ENCODE data around the gene GFY. TPM values are rescaled to one million over a fixed set of nuclear protein-coding genes. Genes with fewer than 3 reads are reported as not detected.
A peak's percentile ranks its signal among the peaks of the same experiment; 100 is the strongest.

The GFY gene
- total and polyA plus RNA-seq, 2 experiments from 2014 or later: not detected

DNA sequence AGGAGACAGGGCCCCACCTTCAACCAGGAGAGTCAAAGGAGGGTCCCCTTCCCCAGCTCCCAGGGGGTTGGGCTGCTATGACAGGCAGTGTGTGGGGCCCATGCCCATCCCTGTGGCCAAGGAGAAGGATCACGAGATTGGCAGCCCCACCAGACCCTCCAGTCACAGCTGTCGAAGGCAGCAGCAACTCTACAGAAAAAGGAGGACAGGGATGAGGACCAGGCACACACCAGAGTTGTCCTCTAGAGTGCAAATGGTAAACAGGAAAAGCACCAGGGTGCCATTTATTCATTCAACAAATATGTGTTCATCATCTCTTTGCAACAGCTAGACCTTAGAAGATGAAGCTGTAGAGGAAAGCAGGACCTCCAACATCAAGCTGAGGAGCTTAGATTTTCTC is 6.0 kb upstream of the GFY start:
- no peak for DNase-seq
- TF ChIP-seq EZH2 (IDR thresholded peaks at IDR 0.05; ENCODE audit: insufficient read depth, poor library complexity, severe bottlenecking) (no peak), EZH2phosphoT487 (IDR thresholded peaks at IDR 0.05; ENCODE audit: insufficient read depth, low read depth) (no peak)
- peaks cover 46% of the 10 kb centered on the region for H3K27me3 ChIP-seq (replicated peaks; ENCODE audit: insufficient read depth)

DNA sequence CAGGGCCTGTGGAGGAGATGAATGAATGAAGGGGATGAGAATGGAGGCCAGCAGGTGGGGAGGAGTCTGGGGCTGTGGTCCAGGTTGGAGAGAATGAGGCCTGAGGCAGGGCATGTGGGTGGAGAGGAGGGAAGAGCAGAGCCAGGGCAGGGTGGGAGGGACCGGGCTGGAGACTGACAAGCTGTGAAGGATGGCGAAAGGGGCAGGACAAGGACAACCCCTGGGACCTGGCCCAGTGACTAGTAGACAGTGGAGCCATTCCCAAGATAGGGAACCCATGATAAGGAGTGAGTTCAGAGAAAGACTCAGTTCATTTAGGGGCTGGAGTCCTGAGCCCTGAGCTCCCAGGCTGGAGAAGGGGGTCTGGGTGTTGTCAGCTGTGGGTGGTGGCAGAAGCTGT is 5.0 kb upstream of the GFY start:
- Histone ChIP-seq H3K36me3 (ENCODE audit: low read depth) (no peaks in the 10 kb centered on the region), H4K20me1 (ENCODE audit: insufficient read depth) (no peaks in the 10 kb centered on the region), H3K9me2 (ENCODE audit: insufficient read depth) (no peaks in the 10 kb centered on the region), H3K79me2 (ENCODE audit: insufficient read depth) (no peaks in the 10 kb centered on the region), H3K9me3 (ENCODE audit: low read depth) (no peaks in the 10 kb centered on the region), H3K27me3 (replicated peaks; ENCODE audit: insufficient read depth) (peaks cover 57% of the 10 kb centered on the region), H2AFZ (no peak overlapping the region), H3K4me1 (ENCODE audit: insufficient read depth) (0 out of 2 replicates have a peak, but pooled peaks cover 5% of the 10 kb centered on the region), H3K4me3 (no peak overlapping the region), H3K4me2 (ENCODE audit: unreplicated experiment) (no peak overlapping the region), H3F3A (ENCODE audit: insufficient read depth) (no peaks in the 10 kb centered on the region), H3K27ac (no peak overlapping the region), H3K9ac (no peak overlapping the region)
- in situ Hi-C loops (cut with MboI): no loop called here
- DNase-seq: no peak
- 35% methylated on average over 2 of the region's 2 CpGs; no CpG with 5 or more reads in 1 of the 2 experiments for WGBS, 2 experiments (ENCODE audit: low coverage in 1 of 2, low lambda C conversion rate in 2 of 2, missing lambda C conversion rate in 2 of 2)
- no peak for TF ChIP-seq EZH2phosphoT487 (IDR thresholded peaks at IDR 0.05; ENCODE audit: insufficient read depth, low read depth)
- TF ChIP-seq EZH2 (IDR thresholded peaks at IDR 0.05; ENCODE audit: insufficient read depth, poor library complexity, severe bottlenecking): no peak

More for the DNA sequence above, 6.0 kb upstream of the GFY start:
- Histone ChIP-seq H3K27ac (no peak overlapping the region), H3K79me2 (ENCODE audit: insufficient read depth) (no peaks in the 10 kb centered on the region), H3K4me2 (ENCODE audit: unreplicated experiment) (no peak overlapping the region), H3K36me3 (ENCODE audit: low read depth) (no peaks in the 10 kb centered on the region), H3K4me3 (no peak overlapping the region), H3K9me3 (ENCODE audit: low read depth) (no peaks in the 10 kb centered on the region), H4K20me1 (ENCODE audit: insufficient read depth) (no peaks in the 10 kb centered on the region), H2AFZ (no peak overlapping the region), H3K9ac (no peak overlapping the region), H3F3A (ENCODE audit: insufficient read depth) (no peaks in the 10 kb centered on the region), H3K9me2 (ENCODE audit: insufficient read depth) (no peaks in the 10 kb centered on the region), H3K4me1 (ENCODE audit: insufficient read depth) (0 out of 2 replicates have a peak, but pooled peaks cover 5% of the 10 kb centered on the region)
- WGBS, 2 experiments (ENCODE audit: low coverage in 1 of 2, low lambda C conversion rate in 2 of 2, missing lambda C conversion rate in 2 of 2): 25 to 32% methylated on average over 2 of the region's 2 CpGs
- in situ Hi-C loops (cut with MboI): no loop called here

DNA sequence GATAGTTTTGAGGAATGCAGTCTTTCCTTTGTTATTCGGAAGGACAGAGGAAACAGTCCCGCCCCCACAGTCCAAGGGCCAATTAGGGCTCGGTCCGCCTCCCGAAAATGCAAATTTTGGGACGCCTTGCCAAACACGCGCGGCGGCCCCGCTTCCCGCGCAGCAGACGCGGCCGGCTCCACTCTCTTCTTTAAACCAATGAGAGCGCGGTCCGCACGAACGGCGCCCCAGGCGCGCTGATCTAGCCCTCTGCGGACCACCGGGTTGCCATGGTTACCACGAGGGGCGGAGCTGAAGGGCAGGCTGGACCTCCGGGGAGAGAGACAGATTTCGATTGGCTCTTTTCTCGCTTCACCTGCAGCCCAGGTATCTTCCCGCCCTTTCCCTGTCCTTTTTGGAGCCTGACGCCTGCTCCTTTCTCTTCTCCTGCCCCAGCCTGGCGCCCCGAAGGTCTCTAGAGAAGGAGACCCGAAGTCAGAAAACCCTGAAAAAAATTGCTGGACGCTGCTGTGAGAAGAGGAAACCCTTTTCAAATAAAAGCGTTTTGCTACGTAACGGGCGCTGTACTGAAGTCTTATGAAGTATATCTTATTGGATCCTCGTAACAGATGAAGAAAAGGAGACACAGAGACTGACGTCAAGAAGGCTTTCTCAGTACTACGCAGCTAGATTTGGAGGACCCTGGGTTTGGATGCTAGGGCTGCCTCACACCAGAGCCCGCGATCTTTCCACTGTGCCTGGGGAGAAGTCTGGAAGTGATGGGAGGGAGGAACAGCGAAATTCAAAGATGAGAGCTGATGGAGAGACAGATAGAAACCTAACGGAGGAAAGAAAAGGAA is 3.9 kb upstream of the GFY start:
- Histone ChIP-seq H3K27ac (no peak overlapping the region), H3K9ac (no peak overlapping the region), H3F3A (ENCODE audit: insufficient read depth) (no peaks in the 10 kb centered on the region), H3K4me2 (ENCODE audit: unreplicated experiment) (peak overlapping the region; percentile 35), H2AFZ (no peak overlapping the region), H3K36me3 (ENCODE audit: low read depth) (no peaks in the 10 kb centered on the region), H3K9me3 (ENCODE audit: low read depth) (no peaks in the 10 kb centered on the region), H4K20me1 (ENCODE audit: insufficient read depth) (no peaks in the 10 kb centered on the region), H3K4me3 (peak overlapping the region; percentile 46), H3K27me3 (replicated peaks; ENCODE audit: insufficient read depth) (peaks cover 67% of the 10 kb centered on the region), H3K4me1 (ENCODE audit: insufficient read depth) (0 out of 2 replicates have a peak, but pooled peaks cover 5% of the 10 kb centered on the region), H3K9me2 (ENCODE audit: insufficient read depth) (no peaks in the 10 kb centered on the region), H3K79me2 (ENCODE audit: insufficient read depth) (no peaks in the 10 kb centered on the region)
- peak; percentile 53 for TF ChIP-seq EZH2 (IDR thresholded peaks at IDR 0.05; ENCODE audit: insufficient read depth, poor library complexity, severe bottlenecking)
- 0 out of 2 replicates have a peak, but pooled peaks have one; percentile 57 for TF ChIP-seq EZH2phosphoT487 (IDR thresholded peaks at IDR 0.05; ENCODE audit: insufficient read depth, low read depth)
- WGBS, 2 experiments (ENCODE audit: low coverage in 1 of 2, low lambda C conversion rate in 2 of 2, missing lambda C conversion rate in 2 of 2): 6 to 8% methylated on average over 47 to 48 of the region's 48 CpGs
- in situ Hi-C loops (cut with MboI): no loop called here
- peak; percentile 80 for DNase-seq

DNA sequence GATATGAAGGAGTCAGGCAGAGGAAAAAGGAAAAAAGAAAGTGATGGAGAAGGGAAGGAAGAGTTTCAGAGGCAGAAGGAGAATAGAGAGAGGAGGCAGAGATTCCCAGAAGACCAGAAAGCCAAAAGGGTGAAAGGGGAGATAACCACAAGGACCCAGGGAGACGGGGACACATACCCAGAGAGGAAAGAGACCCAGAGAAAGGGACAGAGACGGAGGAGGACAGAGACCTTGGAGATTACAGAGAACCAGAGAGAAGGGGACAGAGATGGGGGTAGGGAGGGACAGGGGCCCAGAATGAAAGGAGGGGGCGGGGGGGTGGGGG is 3.3 kb upstream of the GFY start:
- WGBS, 2 experiments (ENCODE audit: low coverage in 1 of 2, low lambda C conversion rate in 2 of 2, missing lambda C conversion rate in 2 of 2): 15 to 30% methylated on average over 2 to 3 of the region's 3 CpGs

More for the DNA sequence above, 3.3 kb upstream of the GFY start:
- in situ Hi-C loops (cut with MboI): no loop called here
- Histone ChIP-seq H4K20me1 (ENCODE audit: insufficient read depth) (no peaks in the 10 kb centered on the region), H3K4me3 (no peak overlapping the region), H3K4me1 (ENCODE audit: insufficient read depth) (0 out of 2 replicates have a peak, but pooled peaks cover 5% of the 10 kb centered on the region), H3K36me3 (ENCODE audit: low read depth) (no peaks in the 10 kb centered on the region), H3F3A (ENCODE audit: insufficient read depth) (no peaks in the 10 kb centered on the region), H3K4me2 (ENCODE audit: unreplicated experiment) (no peak overlapping the region), H2AFZ (no peak overlapping the region), H3K79me2 (ENCODE audit: insufficient read depth) (no peaks in the 10 kb centered on the region), H3K9me3 (ENCODE audit: low read depth) (no peaks in the 10 kb centered on the region), H3K27me3 (replicated peaks; ENCODE audit: insufficient read depth) (peaks cover 73% of the 10 kb centered on the region), H3K27ac (no peak overlapping the region), H3K9ac (no peak overlapping the region), H3K9me2 (ENCODE audit: insufficient read depth) (no peaks in the 10 kb centered on the region)
- no peak for DNase-seq
- TF ChIP-seq EZH2 (IDR thresholded peaks at IDR 0.05; ENCODE audit: insufficient read depth, poor library complexity, severe bottlenecking): no peak
- TF ChIP-seq EZH2phosphoT487 (IDR thresholded peaks at IDR 0.05; ENCODE audit: insufficient read depth, low read depth): no peak
